Neural cell (in vitro differentiated cells): ENCODE data around the gene SH3PXD2B. TPM values are rescaled to one million over a fixed set of nuclear protein-coding genes. Genes with fewer than 3 reads are reported as not detected.

Source experiments
- H2AFZ ChIP-seq: fragments of 200-600, 300-800 bp; sonication (generic), shearing (Covaris generic); 2 replicates; pipeline ENCODE4 v1.6.0; 2014; ENCODE audit warnings: low read depth, mild to moderate bottlenecking, antibody characterized with exemption, low read length, moderate library complexity
- H3F3A ChIP-seq: fragments of 200-600 bp; shearing (Covaris generic); 2 replicates; pipeline ENCODE4 v1.6.1; 2016; ENCODE audit warnings: mild to moderate bottlenecking, moderate library complexity, mixed read lengths, antibody characterized with exemption, low read length; ENCODE audit not compliant: insufficient read depth, poor library complexity, severe bottlenecking
- H3K27ac ChIP-seq: fragments of 200-600, 300-800 bp; sonication (generic), shearing (Covaris generic); 2 replicates; pipeline ENCODE4 v1.5.1; 2014; ENCODE audit warnings: mild to moderate bottlenecking, low read length, moderate library complexity
- H3K27me3 ChIP-seq: fragments of 300-800, 200-600 bp; sonication (generic), shearing (Covaris generic); 2 replicates; pipeline ENCODE4 v1.6.0; 2014; ENCODE audit warnings: mild to moderate bottlenecking, low read depth, low read length, moderate library complexity; ENCODE audit not compliant: insufficient read depth
- H3K36me3 ChIP-seq: fragments of 300-800, 200-600 bp; sonication (generic), shearing (Covaris generic); 2 replicates; pipeline ENCODE4 v1.5.1; 2014; ENCODE audit warnings: mild to moderate bottlenecking, antibody characterized with exemption, low read length, moderate library complexity; ENCODE audit not compliant: insufficient read depth
- H3K4me2 ChIP-seq: fragments of 300-800, 200-600 bp; sonication (generic), shearing (Covaris generic); 2 replicates; pipeline ENCODE4 v1.6.0; 2014; ENCODE audit warnings: mild to moderate bottlenecking, low read length
- H3K4me3 ChIP-seq: fragments of 300-800, 200-600 bp; sonication (generic), shearing (Covaris generic); 2 replicates; pipeline ENCODE4 v1.5.1; 2014; ENCODE audit warnings: mild to moderate bottlenecking, low read length, moderate library complexity
- H3K79me2 ChIP-seq: fragments of 200-600 bp; shearing (Covaris generic); replicated peaks from 2 replicates; pipeline ENCODE4 v1.6.0; 2014; ENCODE audit warnings: mild to moderate bottlenecking, low read length, moderate library complexity; ENCODE audit not compliant: insufficient read depth
- H3K9ac ChIP-seq: fragments of 300-800, 200-600 bp; sonication (generic), shearing (Covaris generic); 2 replicates; pipeline ENCODE4 v1.6.1; 2016; ENCODE audit warnings: mild to moderate bottlenecking, low read length, mixed read lengths
- H3K9me2 ChIP-seq: fragments of 200-600 bp; shearing (Covaris generic); 2 replicates; pipeline ENCODE4 v1.6.1; 2016; ENCODE audit warnings: mild to moderate bottlenecking, low read length, mixed read lengths; ENCODE audit not compliant: insufficient read depth
- H3K9me3 ChIP-seq: fragments of 200-600, 300-800 bp; sonication (generic), shearing (Covaris generic); 2 replicates; pipeline ENCODE4 v1.6.1; 2016; ENCODE audit warnings: mild to moderate bottlenecking, mixed run types, low read length, moderate library complexity, mixed read lengths
- H4K20me1 ChIP-seq: fragments of 200-600 bp; shearing (Covaris generic); 2 replicates; pipeline ENCODE4 v1.6.1; 2016; ENCODE audit warnings: mild to moderate bottlenecking, mixed run types; ENCODE audit not compliant: insufficient read depth
- CTCF ChIP-seq: fragments of 450-650 bp; IDR thresholded peaks from 2 replicates; pipeline ENCODE4 v1.5.1; 2014; ENCODE audit warnings: antibody characterized with exemption, mild to moderate bottlenecking, moderate library complexity; ENCODE audit not compliant: poor library complexity, severe bottlenecking
- EP300 ChIP-seq: fragments of 450-650 bp; conservative IDR thresholded peaks from 2 replicates; pipeline ENCODE4 v1.6.1; 2014; ENCODE audit warnings: antibody characterized with exemption, mild to moderate bottlenecking, moderate library complexity; ENCODE audit not compliant: poor library complexity, severe bottlenecking
- EZH2 ChIP-seq: fragments of 200-600, 300-800 bp; shearing (Covaris generic), sonication (generic); IDR thresholded peaks from 2 replicates; pipeline ENCODE4 v1.6.1; 2014; ENCODE audit warnings: antibody characterized with exemption, low read length, borderline replicate concordance, mild to moderate bottlenecking; ENCODE audit not compliant: insufficient read depth, poor library complexity, severe bottlenecking
- MXI1 ChIP-seq: fragments of 450-650 bp; conservative IDR thresholded peaks from 2 replicates; pipeline ENCODE4 v1.6.1; 2014; ENCODE audit warnings: antibody characterized with exemption, mild to moderate bottlenecking; ENCODE audit not compliant: poor library complexity, severe bottlenecking
- POLR2AphosphoS5 ChIP-seq: IDR thresholded peaks from 2 replicates; pipeline ENCODE4 v1.6.1; 2012
- RAD21 ChIP-seq: fragments of 450-650 bp; conservative IDR thresholded peaks from 2 replicates; pipeline ENCODE4 v1.6.1; 2014; ENCODE audit warnings: antibody characterized with exemption, mild to moderate bottlenecking, moderate library complexity
- SMC3 ChIP-seq: fragments of 450-650 bp; conservative IDR thresholded peaks from 2 replicates; pipeline ENCODE4 v1.6.1; 2014; ENCODE audit warnings: antibody characterized with exemption, mild to moderate bottlenecking, moderate library complexity; ENCODE audit not compliant: poor library complexity
- TAF1 ChIP-seq: IDR thresholded peaks from 2 replicates; pipeline ENCODE4 v1.6.1; 2012; ENCODE audit warnings: low read depth
- polyA plus RNA-seq: library from polyadenylated mRNA; depleted of rRNA; stranded (reverse); fragments of >200 nt; gene quantifications from 2 replicates; pipeline ENCODE4 v1.2.3, GENCODE V29; 2014
- TF ChIP-seq, protein P1 (sequence below): IDR thresholded peaks from 2 replicates; pipeline ENCODE4 v1.6.1; 2012; ENCODE audit warnings: borderline replicate concordance

The SH3PXD2B gene
- polyA plus RNA-seq, 1 donor from 2014 or later: 11.7 TPM

GRCh38 chr5:172486912-172487311, 32.6 kb upstream of the SH3PXD2B start:
- Histone ChIP-seq H3K9me2 (no peaks in the 10 kb centered on the region), H2AFZ (no peak overlapping the region), H3K27ac (no peak overlapping the region), H4K20me1 (no peaks in the 10 kb centered on the region), H3K79me2 (no peaks in the 10 kb centered on the region), H3K9me3 (no peaks in the 10 kb centered on the region), H3F3A (no peaks in the 10 kb centered on the region), H3K9ac (no peak overlapping the region), H3K4me3 (no peak overlapping the region), H3K36me3 (no peaks in the 10 kb centered on the region), H3K4me2 (no peak overlapping the region), H3K27me3 (no peaks in the 10 kb centered on the region)
- no peak for TF ChIP-seq POLR2AphosphoS5
- TF ChIP-seq EZH2: no peak
- no peak for TF ChIP-seq RAD21
- TF ChIP-seq, protein P1, sequence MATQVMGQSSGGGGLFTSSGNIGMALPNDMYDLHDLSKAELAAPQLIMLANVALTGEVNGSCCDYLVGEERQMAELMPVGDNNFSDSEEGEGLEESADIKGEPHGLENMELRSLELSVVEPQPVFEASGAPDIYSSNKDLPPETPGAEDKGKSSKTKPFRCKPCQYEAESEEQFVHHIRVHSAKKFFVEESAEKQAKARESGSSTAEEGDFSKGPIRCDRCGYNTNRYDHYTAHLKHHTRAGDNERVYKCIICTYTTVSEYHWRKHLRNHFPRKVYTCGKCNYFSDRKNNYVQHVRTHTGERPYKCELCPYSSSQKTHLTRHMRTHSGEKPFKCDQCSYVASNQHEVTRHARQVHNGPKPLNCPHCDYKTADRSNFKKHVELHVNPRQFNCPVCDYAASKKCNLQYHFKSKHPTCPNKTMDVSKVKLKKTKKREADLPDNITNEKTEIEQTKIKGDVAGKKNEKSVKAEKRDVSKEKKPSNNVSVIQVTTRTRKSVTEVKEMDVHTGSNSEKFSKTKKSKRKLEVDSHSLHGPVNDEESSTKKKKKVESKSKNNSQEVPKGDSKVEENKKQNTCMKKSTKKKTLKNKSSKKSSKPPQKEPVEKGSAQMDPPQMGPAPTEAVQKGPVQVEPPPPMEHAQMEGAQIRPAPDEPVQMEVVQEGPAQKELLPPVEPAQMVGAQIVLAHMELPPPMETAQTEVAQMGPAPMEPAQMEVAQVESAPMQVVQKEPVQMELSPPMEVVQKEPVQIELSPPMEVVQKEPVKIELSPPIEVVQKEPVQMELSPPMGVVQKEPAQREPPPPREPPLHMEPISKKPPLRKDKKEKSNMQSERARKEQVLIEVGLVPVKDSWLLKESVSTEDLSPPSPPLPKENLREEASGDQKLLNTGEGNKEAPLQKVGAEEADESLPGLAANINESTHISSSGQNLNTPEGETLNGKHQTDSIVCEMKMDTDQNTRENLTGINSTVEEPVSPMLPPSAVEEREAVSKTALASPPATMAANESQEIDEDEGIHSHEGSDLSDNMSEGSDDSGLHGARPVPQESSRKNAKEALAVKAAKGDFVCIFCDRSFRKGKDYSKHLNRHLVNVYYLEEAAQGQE: no peak

- H3K9ac ChIP-seq: no peak overlapping the region
- no peak overlapping the region for H3K4me3 ChIP-seq
- H3K79me2 ChIP-seq: no peaks in the 10 kb centered on the region
- H3K9me3 ChIP-seq: no peaks in the 10 kb centered on the region
- no peak overlapping the region for H3K4me2 ChIP-seq
- H3K9me2 ChIP-seq: no peaks in the 10 kb centered on the region
- no peak for TF ChIP-seq MXI1
- no peak for TF ChIP-seq EP300
- no peak for TF ChIP-seq SMC3
- no peak for TF ChIP-seq TAF1
- TF ChIP-seq CTCF: no peak
- TF ChIP-seq EZH2: no peak
- TF ChIP-seq POLR2AphosphoS5: no peak
- TF ChIP-seq, protein P1: no peak
- TF ChIP-seq RAD21: no peak
- H3F3A ChIP-seq: no peaks in the 10 kb centered on the region
- H3K27ac ChIP-seq: no peak overlapping the region
- H3K27me3 ChIP-seq: no peaks in the 10 kb centered on the region
- no peaks in the 10 kb centered on the region for H4K20me1 ChIP-seq
- H2AFZ ChIP-seq: no peak overlapping the region
- no peaks in the 10 kb centered on the region for H3K36me3 ChIP-seq
Measured at GRCh38 chr5:172486451-172486850, 32.1 kb upstream of the SH3PXD2B start.
